NCI-H2107 (cell line): ENCODE data around the gene ZNF816.
"Not testable (repeated sequence)": the region's sequence is repeated elsewhere in the genome, so short reads cannot be mapped to it uniquely, and the experiment has no call there.

Experiments used
- DNase-seq: peaks from one replicate; lab custom pipeline; 2025; lab: John Stamatoyannopoulos, UW

Gene ZNF816

DNA sequence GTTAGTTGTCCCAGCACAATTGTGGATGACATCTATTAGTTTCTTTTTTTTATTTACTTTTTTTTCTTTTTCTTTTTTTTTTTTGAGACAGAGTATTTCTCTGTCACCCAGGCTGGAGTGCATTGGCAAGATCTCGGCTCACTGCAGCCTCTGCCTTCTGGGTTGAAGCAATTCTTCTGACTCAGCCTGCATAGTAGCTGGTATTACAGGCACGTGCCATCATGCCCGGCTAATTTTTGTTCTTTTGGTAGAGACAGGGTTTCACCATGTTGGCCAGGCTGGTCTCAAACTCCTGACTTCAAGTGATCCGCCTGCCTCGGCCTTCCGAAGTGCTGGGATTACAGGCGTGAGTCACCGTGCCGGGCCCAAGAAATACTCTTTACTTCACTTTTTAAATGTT, 38.0 kb downstream of the ZNF816 start:
- DNase-seq: not testable (repeated sequence)

DNA sequence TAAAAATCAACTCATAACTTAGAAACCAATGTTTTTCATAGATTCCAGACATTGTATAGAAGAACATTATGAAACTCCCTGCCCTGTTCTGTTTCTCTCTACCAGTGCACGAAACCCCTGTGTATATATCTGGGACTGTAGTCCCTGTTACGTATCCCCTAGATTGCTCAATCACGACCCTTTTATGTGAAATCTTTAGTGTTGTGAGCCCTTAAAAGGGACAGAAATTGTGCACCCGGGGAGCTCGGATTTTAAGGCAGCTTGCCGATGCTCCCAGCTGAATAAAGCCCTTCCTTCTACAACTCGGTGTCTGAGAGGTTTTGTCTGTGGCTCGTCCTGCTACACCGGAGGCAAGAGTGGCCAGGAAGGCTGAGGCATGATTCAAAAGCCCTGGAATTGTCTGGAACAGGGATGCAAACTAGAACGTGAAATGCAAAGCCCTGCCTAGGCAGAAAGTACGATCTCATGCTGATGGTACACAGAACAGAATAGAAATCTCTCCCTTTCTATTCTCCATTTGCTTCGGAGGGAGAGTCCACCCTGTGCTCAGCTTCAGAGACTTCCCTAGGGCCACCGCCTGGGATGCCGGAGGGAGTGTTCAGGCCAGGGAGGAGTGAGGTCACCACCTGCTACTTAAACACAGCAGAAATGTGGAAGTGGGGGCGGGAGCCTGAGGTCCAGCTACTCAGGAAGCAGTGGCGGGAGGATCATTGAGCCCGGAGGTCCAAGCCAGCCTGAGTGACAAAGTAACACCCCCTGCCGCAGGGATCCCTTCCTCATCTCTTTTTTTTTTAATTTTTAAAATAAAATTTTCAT, 38.7 kb downstream of the ZNF816 start:
- no peak for DNase-seq

DNA sequence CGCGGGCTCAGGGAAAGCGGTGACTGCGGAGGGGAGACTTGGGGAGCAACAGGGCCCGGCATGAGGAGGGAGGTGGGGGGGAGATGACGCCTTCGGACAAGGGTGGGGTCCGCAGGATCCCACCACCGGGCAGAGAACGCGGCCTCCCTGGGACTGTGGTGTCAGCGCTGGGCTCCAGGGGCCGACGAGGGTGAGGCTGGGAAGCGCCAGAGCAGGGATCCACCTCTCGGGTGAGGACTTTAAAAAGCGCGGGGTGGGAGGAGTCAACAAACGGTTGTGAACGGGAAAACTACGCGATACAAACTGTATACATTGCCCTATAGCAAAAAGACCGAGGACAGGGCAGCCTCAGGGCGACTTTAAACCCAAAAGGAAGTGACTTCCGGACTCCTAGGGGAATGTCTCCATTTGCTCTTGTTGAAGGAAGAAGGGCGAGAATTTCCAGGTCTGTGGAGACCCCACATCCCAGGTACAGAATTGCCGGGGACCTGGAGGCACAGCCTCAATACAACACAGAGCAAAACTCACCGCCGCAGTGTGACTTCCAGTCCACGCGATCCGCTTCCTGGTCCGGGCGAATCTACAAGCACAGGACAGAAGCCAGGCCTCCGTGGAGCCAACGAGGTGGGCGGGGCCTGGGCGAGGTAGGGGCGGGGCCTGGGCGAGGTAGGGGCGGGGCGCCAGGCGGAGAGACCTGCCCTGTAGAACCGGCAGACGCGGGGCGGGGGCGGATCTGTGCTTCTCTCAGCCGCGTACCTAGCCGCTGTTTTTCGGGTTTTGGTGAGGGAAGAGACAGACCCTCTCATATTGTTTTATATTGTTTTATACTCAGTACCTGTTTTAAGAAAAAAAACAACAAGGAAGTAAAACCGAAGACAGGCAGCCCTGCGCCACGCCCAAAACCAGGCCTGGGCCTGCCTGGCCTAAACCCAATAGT, 39.6 kb downstream of the ZNF816 start, which contains the start of gene ZNF888:
Gene ZNF888, minus strand, starts transcription at position 588 of the 937 bp plus-strand sequence. CDS start 5,555 bp downstream, outside the sequence.
- no peak for DNase-seq

DNA sequence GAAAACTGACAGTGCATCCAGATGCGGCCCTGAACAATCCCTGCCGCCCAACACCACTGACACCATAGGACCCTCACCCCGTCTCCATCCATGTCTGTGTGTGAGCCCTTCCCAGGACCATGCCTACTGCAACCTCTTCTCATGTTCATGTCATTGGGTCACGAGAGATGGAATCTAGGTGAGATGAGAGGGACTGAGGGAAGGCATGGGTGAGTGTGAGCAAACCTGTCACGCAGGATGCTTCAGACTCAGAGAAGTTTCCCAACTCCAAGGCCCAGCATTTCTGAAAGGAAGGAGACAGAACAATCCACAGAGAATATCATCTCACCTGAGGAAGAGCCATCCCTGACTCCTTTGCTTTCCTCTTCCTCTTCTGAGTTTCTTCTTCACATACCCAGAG, 45.1 kb downstream of the ZNF816 start:
- DNase-seq: no peak

DNA sequence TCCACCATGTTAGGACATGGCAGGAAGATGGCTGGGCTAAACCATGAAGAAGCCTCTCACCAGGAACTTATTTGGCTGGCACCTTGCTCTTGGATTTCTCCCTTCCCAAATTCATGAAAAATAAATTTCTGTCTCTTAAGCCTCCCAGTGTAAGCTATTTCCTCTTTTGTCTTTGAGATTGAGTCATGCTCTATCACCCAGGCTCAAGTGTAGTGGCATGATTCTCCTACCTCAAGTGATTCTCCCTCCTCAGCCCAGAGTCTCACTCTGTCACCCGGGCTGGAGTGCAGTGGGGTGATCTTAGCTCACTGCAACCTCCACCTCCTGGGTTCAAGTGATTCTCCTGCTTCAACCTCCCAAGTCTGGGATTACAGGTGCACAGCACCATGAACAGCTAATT, 52.0 kb downstream of the ZNF816 start:
- no peak for DNase-seq

DNA sequence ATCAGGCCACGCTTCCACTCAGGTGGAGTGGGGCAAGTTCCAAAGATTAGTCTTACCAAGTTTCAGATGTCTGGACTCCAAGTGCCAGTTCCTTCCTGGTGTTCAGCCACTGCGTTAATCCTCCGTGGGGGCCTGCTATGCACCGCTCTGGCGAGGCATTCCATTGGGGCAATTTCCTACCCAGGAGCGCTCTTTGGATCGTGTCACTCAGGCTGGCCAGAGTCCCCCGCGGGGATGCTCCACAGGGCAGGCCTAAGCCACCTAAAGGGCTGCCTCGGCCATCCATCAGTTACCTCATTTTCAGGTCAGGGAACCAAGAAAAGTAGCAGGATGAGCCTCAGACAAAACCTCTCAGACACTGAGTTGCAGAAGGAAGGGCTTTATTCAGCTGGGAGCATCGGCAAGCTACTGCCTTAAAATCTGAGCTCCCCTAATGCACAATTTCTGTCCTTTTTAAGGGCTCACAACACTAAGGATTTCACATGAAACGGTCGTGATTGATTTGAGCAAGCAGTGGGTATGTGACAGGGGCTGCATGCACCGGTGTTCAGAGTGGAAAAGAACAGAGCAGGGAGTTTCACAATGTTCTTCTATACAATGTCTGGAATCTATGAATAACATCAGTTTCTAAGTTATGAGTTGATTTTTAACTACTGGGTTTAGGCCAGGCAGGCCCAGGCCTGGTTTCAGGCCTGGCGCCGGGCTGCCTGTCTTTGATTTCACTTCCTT, 58.5 kb downstream of the ZNF816 start:
- DNase-seq: not testable (repeated sequence)

DNA sequence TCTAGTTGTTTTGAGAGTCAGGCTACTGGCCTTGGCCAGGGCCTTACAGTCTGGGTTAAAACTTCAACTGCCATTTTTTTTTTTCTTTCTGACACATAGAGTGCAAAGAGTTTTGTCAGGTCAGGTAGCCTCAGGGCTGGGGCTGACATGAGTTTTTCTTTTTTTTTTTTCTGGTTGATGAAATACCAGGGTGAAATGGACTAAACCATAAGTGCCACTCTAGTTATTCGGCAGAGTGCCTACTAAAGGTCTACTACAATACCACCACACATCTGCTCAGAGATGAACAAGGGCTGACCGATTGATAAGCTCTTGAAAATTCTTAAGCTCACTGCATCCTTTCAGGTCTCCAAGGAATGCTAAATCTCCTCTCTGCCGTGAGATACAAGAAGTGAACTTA, 60.8 kb downstream of the ZNF816 start:
- no peak for DNase-seq
